Psoas muscle (tissue), 8 donors: ENCODE measurements around the gene PLA2G6. TPM values are rescaled to one million over a fixed set of nuclear protein-coding genes. Genes with fewer than 3 reads are reported as not detected.
"Not testable (repeated sequence)": the region's sequence is repeated elsewhere in the genome, so short reads cannot be mapped to it uniquely, and the experiment has no call there.

Experiments
- ATAC-seq, 4 donors: fragments of 200-7000 bp; cut with Tn5 transposase; one replicate each; pipeline ENCODE4 v1.9.1; 2020; ENCODE audit warnings: moderate library complexity in 3 of 4, mild to moderate bottlenecking in 2 of 4
- DNase-seq, 2 donors: peaks; one replicate each; pipeline ENCODE4 v3.0.0-alpha.2; 2020
- H3K27ac ChIP-seq: fragments of 200-600 bp; one replicate; pipeline ENCODE4 v1.8.0; 2022
- H3K27me3 ChIP-seq, 3 donors: fragments of 200-600 bp in 1 of 3; one replicate each; pipeline versions ENCODE4 v1.6.1 to v1.8.0; 2013 to 2022; ENCODE audit warnings: low read length in 2 of 3, mild to moderate bottlenecking in 2 of 3, moderate library complexity in 1 of 3; ENCODE audit not compliant: insufficient read depth in 3 of 3
- H3K36me3 ChIP-seq, 2 donors: fragments of 200-600 bp in 1 of 2; one replicate each; pipeline versions ENCODE4 v1.6.1 to v1.8.0; 2013 to 2022; ENCODE audit warnings: low read depth in 1 of 2, mild to moderate bottlenecking in 1 of 2, moderate library complexity in 1 of 2; ENCODE audit not compliant: insufficient read depth in 1 of 2
- H3K4me1 ChIP-seq: fragments of 200-600 bp; one replicate; pipeline ENCODE4 v1.8.0; 2022
- H3K4me3 ChIP-seq: fragments of 200-600 bp; one replicate; pipeline ENCODE4 v1.8.0; 2022; ENCODE audit warnings: mild to moderate bottlenecking
- H3K9me3 ChIP-seq: fragments of 200-600 bp; one replicate; pipeline ENCODE4 v1.8.0; 2022
- WGBS, 3 donors: extraction: QIAGEN DNeasy Blood & Tissue Kit; methylation state at CpG; one replicate each; pipeline versions ENCODE4 v1.1.6 to v1.1.7; 2013; 5-methylcytosine and 5-hydroxymethylcytosine counted together
- intact Hi-C, 2 donors: fragments of 100-400 bp; cut with DNase I; formaldehyde crosslinking; loops; one replicate each; pipeline versions ENCODE4 v1.11.0 to v1.14.2; 2022
- polyA plus RNA-seq, 3 donors: library from polyadenylated mRNA; stranded (reverse); fragments of 200-250 nt; gene quantifications; one replicate each; pipeline ENCODE4 v1.2.3, GENCODE V29; 2013
- total RNA-seq, 4 donors: library from RNA; stranded (reverse); fragmentation: NEBNext Ultra II Directional in 2 of 4; extraction: Animal tissue kit (Norgen Biotek cat#: 25700) in 2 of 4; gene quantifications; one replicate each; pipeline versions ENCODE4 v1.2.1 to v1.2.4, GENCODE V29; 2021 to 2023
- TF ChIP-seq, protein P1 (sequence below): fragments of 200-600 bp; IDR thresholded peaks from one replicate; pipeline ENCODE4 v1.8.0; 2022; ENCODE audit warnings: antibody characterized with exemption
- donor health status: healthy with polysubstance abuse.
- donor health status: DM: no; HTN: no; CAD: no; lungs with moderate emphysema.
- donor health status: Bipolar disorder and iron deficiency.
- donor health status: healthy.
- donor health status: DM: yes; HTN: yes; CAD: no.
- donor health status: DM: no; HTN: no; CAD: no.
- donor health status: DM: no; HTN: no; CAD: no.
- donor health status: DM: yes; HTN: yes; CAD: no.

The PLA2G6 gene
- total and polyA plus RNA-seq, 7 donors, result 4.5 to 17.4 (median 8.5) TPM

DNA sequence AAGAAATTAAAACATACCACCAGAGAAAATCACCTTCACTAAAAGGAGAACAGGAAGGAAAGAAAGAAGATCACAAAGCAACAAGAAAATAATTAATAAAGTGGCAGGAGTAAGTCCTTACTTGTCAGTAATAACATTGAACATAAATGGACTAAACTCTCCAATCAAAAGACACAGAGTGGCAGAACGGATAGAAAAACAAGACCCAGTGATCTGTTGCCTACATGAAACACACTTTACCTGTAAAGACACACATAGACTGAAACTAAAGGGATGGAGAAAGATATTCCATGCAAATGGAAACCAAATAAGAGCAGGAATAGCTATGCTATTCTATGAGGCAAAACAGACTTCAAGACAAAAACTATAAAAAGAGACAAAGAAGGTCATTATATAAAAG, 25.9 kb downstream of the PLA2G6 start:
- Histone ChIP-seq H3K36me3 (no peaks in the 10 kb centered on the region), H3K27me3 (no peaks in the 10 kb centered on the region), H3K9me3 (no peaks in the 10 kb centered on the region), H3K27ac (no peak overlapping the region), H3K4me1 (no peaks in the 10 kb centered on the region), H3K4me3 (no peak overlapping the region)
- ATAC-seq (no peak), DNase-seq (no peak)
- TF ChIP-seq, protein P1, sequence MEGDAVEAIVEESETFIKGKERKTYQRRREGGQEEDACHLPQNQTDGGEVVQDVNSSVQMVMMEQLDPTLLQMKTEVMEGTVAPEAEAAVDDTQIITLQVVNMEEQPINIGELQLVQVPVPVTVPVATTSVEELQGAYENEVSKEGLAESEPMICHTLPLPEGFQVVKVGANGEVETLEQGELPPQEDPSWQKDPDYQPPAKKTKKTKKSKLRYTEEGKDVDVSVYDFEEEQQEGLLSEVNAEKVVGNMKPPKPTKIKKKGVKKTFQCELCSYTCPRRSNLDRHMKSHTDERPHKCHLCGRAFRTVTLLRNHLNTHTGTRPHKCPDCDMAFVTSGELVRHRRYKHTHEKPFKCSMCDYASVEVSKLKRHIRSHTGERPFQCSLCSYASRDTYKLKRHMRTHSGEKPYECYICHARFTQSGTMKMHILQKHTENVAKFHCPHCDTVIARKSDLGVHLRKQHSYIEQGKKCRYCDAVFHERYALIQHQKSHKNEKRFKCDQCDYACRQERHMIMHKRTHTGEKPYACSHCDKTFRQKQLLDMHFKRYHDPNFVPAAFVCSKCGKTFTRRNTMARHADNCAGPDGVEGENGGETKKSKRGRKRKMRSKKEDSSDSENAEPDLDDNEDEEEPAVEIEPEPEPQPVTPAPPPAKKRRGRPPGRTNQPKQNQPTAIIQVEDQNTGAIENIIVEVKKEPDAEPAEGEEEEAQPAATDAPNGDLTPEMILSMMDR, result no peak
- 89 to 96% (median 95%) methylated on average over 1 of the region's 1 CpG for WGBS, 3 donors
- intact Hi-C loops, result no loop called here

DNA sequence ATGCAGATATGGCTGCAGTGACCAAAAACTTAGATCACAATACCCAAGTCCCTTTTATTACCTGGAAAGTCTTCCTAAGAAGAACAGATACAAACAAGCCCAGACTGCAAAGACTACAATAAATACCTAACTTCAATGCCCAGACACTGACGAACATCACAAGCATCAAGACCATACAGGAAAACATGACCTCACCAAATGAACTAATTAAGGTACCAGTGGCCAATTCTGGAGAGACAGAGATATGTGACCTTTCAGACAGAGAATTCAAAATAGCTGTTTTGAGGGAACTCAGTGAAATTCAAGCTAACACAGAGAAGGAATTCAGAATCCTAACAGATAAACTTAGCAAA, 27.1 kb downstream of the PLA2G6 start:
- H3K27me3 ChIP-seq, DNase-seq, H3K9me3 ChIP-seq, H3K27ac ChIP-seq, H3K36me3 ChIP-seq, H3K4me3 ChIP-seq, H3K4me1 ChIP-seq, intact Hi-C loops: not testable (repeated sequence)
- peak in 1 of 4 donors; percentile 23 for ATAC-seq
- 48 to 75% (median 63%) methylated on average over 1 of the region's 1 CpG for WGBS, 3 donors

DNA sequence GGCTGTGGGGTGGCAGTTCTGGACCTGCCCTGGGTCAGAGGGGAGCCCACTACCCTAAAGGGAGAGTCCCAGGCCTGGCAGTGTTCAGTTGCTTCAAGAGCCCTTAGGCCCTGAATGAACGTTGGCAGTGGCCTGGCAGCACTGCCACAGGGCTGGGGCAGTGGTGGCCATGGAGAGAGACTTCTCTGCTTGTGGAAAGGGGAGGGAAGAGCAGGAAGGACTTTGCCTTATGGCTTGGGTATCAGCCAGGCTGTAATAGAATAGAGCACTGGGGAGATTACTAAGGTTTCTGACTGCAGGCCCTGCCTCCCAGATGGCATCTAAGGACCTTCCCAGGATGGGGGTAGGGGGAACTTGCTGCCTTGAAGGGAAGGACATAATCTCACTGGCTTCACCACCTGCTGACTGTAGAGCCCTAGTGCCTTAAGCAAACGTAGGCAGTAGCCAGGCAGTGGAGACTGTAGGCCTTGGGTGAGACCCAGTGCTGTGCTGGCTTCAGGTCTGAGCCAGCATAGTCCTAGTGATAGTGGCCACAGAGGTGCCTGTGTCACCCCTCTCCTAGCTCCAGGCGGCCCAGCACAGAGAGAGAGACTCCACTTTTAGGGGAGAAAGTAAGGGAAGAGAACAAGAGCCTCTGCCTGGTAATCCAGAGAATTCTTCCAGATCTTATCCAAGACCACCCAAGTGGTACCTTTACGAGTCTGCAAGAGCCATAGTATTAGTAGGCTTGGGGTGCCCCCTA, 27.6 kb downstream of the PLA2G6 start:
- ATAC-seq, result peak in 2 of 4 donors; percentile 35 to 49
- 52 to 76% (median 67%) methylated on average over 4 of the region's 4 CpGs for WGBS, 3 donors
- intact Hi-C loops, result no loop called here

DNA sequence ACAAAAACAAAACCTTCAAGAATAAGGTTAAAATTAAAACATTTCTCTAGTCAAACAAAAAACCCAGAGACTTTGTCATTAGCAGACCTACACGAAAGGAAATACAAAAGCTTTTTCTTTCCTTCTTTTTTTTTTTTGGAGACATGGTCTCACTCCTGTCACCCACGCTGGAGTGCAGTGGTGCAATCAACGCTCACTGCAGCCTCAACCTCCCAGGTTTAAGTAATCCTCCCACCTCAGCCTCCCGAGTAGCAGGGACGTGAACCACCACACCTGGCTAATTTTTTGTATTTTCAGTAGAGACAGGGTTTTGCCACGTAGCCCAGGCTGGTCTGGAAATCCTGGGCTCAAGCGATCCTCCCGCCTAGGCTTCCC, 30.5 kb downstream of the PLA2G6 start:
- 89 to 94% (median 94%) methylated on average over 8 of the region's 8 CpGs for WGBS, 3 donors

More for the DNA sequence above, 27.6 kb downstream of the PLA2G6 start:
- Histone ChIP-seq H3K36me3 (no peaks in the 10 kb centered on the region), H3K27me3 (no peaks in the 10 kb centered on the region), H3K9me3 (no peaks in the 10 kb centered on the region), H3K4me3 (no peak overlapping the region), H3K4me1 (no peaks in the 10 kb centered on the region), H3K27ac (no peak overlapping the region)
- TF ChIP-seq, protein P1, result no peak
- no peak for DNase-seq

DNA sequence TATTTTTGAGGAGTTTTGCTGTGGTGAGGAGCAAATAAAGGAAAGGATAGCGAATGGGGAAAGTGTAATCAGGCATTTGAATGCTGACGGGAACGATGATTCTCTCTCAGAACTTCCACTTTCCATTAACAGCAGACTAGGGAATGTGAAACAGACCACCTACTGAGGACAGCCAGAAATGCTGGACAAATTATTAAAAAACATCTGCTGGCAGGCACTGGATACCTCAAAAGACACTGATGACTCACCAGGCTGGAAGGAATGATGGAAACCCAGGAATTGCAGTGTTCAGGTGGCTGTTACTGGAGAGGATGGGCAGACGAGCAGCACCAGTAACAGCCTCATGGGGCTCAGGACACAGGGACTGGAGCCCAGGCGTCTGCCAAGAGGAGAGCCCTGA, 33.4 kb downstream of the PLA2G6 start:
- TF ChIP-seq, protein P1, result no peak
- 84 to 89% (median 85%) methylated on average over 5 of the region's 5 CpGs for WGBS, 3 donors
- Histone ChIP-seq H3K4me3 (no peak overlapping the region), H3K4me1 (no peaks in the 10 kb centered on the region), H3K9me3 (no peaks in the 10 kb centered on the region), H3K27ac (no peak overlapping the region), H3K27me3 (no peaks in the 10 kb centered on the region), H3K36me3 (peaks cover 0 to 5% of the 10 kb centered on the region in 2 donors)
- intact Hi-C loops, result no loop called here
- no peak for ATAC-seq
- no peak for DNase-seq

More for the DNA sequence above, 30.5 kb downstream of the PLA2G6 start:
- H3K27me3 ChIP-seq, result no peaks in the 10 kb centered on the region
- H3K27ac ChIP-seq, result no peak overlapping the region
- ATAC-seq, result no peak
- H3K4me3 ChIP-seq, result no peak overlapping the region
- no peaks in the 10 kb centered on the region for H3K4me1 ChIP-seq
- intact Hi-C loops, result no loop called here
- DNase-seq, result no peak
- H3K9me3 ChIP-seq, result no peaks in the 10 kb centered on the region
- TF ChIP-seq, protein P1, result no peak
- no peaks in the 10 kb centered on the region for H3K36me3 ChIP-seq

DNA sequence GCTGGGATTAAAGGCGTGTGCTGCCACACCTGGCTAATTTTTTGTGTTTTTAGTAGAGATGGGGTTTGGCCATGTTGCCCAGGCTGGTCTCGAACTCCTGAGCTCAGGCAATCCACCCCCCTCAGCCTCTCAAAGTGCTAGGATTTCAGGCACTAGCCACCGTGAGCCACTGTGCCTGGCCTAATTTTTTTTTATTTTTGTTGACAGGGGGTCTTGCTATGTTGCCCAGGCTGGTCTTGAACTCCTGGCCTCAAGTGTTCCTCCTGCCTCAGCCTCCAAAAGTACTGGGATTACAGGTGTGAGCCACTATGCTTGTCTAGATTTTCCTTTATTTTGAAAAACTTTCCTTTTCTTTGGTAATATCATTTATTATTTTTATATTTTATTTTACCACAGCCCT, 35.5 kb downstream of the PLA2G6 start:
- intact Hi-C loops, H3K4me1 ChIP-seq: not testable (repeated sequence)

More for the DNA sequence above, 35.5 kb downstream of the PLA2G6 start:
- not testable (repeated sequence) for H3K4me3 ChIP-seq, H3K9me3 ChIP-seq, ATAC-seq, H3K27ac ChIP-seq, H3K27me3 ChIP-seq, DNase-seq
- 86 to 87% (median 86%) methylated on average over 3 of the region's 3 CpGs for WGBS, 3 donors
- H3K36me3 ChIP-seq, result peaks cover 0 to 16% of the 10 kb centered on the region in 2 donors
